Activated T-helper 17 cell treated with anti-CD3 and anti-CD28 coated beads, Interleukin-2, amount 50 U/mL, for 72 hours (primary cell): Measurements from ENCODE around the gene ZNF335. TPM values are rescaled to one million over a fixed set of nuclear protein-coding genes. Genes with fewer than 3 reads are reported as not detected.

Source experiments
- total RNA-seq, 2 donors: library from RNA; stranded (reverse); gene quantifications; one replicate each; pipeline ENCODE4 v1.2.3, GENCODE V29; 2022

The ZNF335 gene
- total RNA-seq, 2 donors from 2014 or later, result 46.0 to 53.9 TPM

Other genes with a start within 250 kb of the ZNF335 start
- not detected for gene SPINT4, start 249.9 kb downstream of the ZNF335 start, total RNA-seq
- not detected for gene WFDC3, start 180.3 kb downstream of the ZNF335 start, total RNA-seq
- gene DNTTIP1, start 180.2 kb downstream of the ZNF335 start, total RNA-seq, result 10 to 100 TPM; 13.0 to 26.2 TPM
- gene UBE2C, start 159.6 kb downstream of the ZNF335 start, total RNA-seq, result 100 to 1,000 TPM; 209 to 224 TPM
- under 1 TPM in 1 of 2 donors, not detected in 1; 0.37 TPM for gene TNNC2, start 144.9 kb downstream of the ZNF335 start, total RNA-seq
- gene SNX21, start 138.4 kb downstream of the ZNF335 start, total RNA-seq, result 1 to 10 TPM; 2.2 to 2.6 TPM
- 10 to 100 TPM; 21.4 to 23.2 TPM for gene ACOT8, start 114.8 kb downstream of the ZNF335 start, total RNA-seq
- 1 to 10 TPM; 7.1 to 7.6 TPM for gene ZSWIM3, start 114.6 kb downstream of the ZNF335 start, total RNA-seq
- gene ZSWIM1, start 91.0 kb downstream of the ZNF335 start, total RNA-seq, result 10 to 100 TPM in 1 of 2 donors, 1 to 10 TPM in 1; 7.8 to 16.0 TPM
- gene SPATA25, start 84.6 kb downstream of the ZNF335 start, total RNA-seq, result under 1 TPM; 0.69 to 0.74 TPM
- 1 to 10 TPM; 1.7 to 2.1 TPM for gene NEURL2, start 81.0 kb downstream of the ZNF335 start, total RNA-seq
- 100 to 1,000 TPM; 117 to 152 TPM for gene CTSA, start 80.9 kb downstream of the ZNF335 start, total RNA-seq
- gene PLTP, start 60.0 kb downstream of the ZNF335 start, total RNA-seq, result 10 to 100 TPM in 1 of 2 donors, 1 to 10 TPM in 1; 6.6 to 12.1 TPM
- gene PCIF1, start 37.5 kb downstream of the ZNF335 start, total RNA-seq, result 10 to 100 TPM; 33.1 to 34.3 TPM
- not detected for gene MMP9, start 36.7 kb upstream of the ZNF335 start, total RNA-seq
- gene SLC12A5, start 57.0 kb upstream of the ZNF335 start, total RNA-seq, result under 1 TPM in 1 of 2 donors, not detected in 1; 0.61 TPM
- gene NCOA5, start 117.8 kb upstream of the ZNF335 start, total RNA-seq, result 10 to 100 TPM; 16.4 to 31.6 TPM
- gene CD40, start 146.1 kb upstream of the ZNF335 start, total RNA-seq, result 1 to 10 TPM; 1.5 to 7.8 TPM